Right atrium auricular region (tissue), 2 donors: ENCODE measurements around the gene MDFI. TPM values are rescaled to one million over a fixed set of nuclear protein-coding genes. Genes with fewer than 3 reads are reported as not detected.

ENCODE experiments used
- DNase-seq: peaks from one replicate; pipeline ENCODE4 v3.0.0-alpha.2; 2019; ENCODE audit warnings: low spot score
- H3K27ac ChIP-seq, 2 donors: fragments of 200-600 bp; sonication (generic); 1 replicate in 1 of 2; 2 replicates in 1 of 2; pipeline ENCODE4 v1.5.1; 2016 to 2019
- H3K27me3 ChIP-seq, 2 donors: fragments of 200-600 bp; sonication (generic); one replicate each; pipeline versions ENCODE4 v1.5.1 to v1.6.0; 2017 to 2019
- H3K36me3 ChIP-seq: fragments of 200-600 bp; sonication (generic); one replicate; pipeline ENCODE4 v1.5.1; 2016
- H3K4me1 ChIP-seq, 2 donors: fragments of 200-600 bp; sonication (generic); one replicate each; pipeline versions ENCODE4 v1.5.1 to v1.6.0; 2017 to 2019
- H3K4me3 ChIP-seq, 2 donors: fragments of 200-600 bp; sonication (generic); 1 replicate in 1 of 2; 2 replicates in 1 of 2; pipeline ENCODE4 v1.5.1; 2017 to 2019; ENCODE audit warnings: mild to moderate bottlenecking in 1 of 2, moderate library complexity in 1 of 2
- H3K9me3 ChIP-seq, 2 donors: fragments of 200-600 bp; sonication (generic); one replicate each; pipeline ENCODE4 v1.5.1; 2019
- total RNA-seq, 2 donors: library from RNA; depleted of rRNA; stranded (reverse); fragments of >200 nt; gene quantifications; one replicate each; pipeline ENCODE4 v1.1.0, GENCODE V29; 2016
- TF ChIP-seq, protein P1 (sequence below), 2 donors: fragments of 200-600 bp; sonication (generic); IDR thresholded peaks; one replicate each; pipeline ENCODE4 v1.5.1; 2019; ENCODE audit warnings: antibody characterized with exemption in 2 of 2

The MDFI gene
- total RNA-seq, 2 donors from 2014 or later: 1.5 to 12.3 TPM

DNA sequence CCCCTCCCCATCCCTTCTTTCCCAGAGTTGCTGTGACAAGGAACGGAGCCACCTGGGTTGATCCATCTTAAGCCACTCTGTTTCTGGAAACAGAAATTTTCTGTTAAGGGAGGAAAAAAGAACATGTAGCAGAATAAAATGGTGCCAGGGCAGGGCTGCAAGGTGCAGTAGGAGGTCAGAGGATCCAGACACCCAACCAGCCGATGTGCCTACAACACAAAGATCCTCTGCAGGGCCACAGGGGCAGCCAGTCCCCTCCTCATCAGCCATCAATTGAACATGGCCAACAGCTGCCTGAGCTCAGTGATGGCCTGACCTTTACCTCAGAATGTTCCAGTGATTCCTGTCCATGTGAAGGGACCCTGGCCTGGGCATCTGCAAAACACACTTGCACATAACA, 11.9 kb downstream of the MDFI start:
- no peaks in the 10 kb centered on the region for H3K9me3 ChIP-seq
- DNase-seq: no peak
- TF ChIP-seq, protein P1, sequence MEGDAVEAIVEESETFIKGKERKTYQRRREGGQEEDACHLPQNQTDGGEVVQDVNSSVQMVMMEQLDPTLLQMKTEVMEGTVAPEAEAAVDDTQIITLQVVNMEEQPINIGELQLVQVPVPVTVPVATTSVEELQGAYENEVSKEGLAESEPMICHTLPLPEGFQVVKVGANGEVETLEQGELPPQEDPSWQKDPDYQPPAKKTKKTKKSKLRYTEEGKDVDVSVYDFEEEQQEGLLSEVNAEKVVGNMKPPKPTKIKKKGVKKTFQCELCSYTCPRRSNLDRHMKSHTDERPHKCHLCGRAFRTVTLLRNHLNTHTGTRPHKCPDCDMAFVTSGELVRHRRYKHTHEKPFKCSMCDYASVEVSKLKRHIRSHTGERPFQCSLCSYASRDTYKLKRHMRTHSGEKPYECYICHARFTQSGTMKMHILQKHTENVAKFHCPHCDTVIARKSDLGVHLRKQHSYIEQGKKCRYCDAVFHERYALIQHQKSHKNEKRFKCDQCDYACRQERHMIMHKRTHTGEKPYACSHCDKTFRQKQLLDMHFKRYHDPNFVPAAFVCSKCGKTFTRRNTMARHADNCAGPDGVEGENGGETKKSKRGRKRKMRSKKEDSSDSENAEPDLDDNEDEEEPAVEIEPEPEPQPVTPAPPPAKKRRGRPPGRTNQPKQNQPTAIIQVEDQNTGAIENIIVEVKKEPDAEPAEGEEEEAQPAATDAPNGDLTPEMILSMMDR (IDR thresholded peaks at IDR 0.05): no peak

DNA sequence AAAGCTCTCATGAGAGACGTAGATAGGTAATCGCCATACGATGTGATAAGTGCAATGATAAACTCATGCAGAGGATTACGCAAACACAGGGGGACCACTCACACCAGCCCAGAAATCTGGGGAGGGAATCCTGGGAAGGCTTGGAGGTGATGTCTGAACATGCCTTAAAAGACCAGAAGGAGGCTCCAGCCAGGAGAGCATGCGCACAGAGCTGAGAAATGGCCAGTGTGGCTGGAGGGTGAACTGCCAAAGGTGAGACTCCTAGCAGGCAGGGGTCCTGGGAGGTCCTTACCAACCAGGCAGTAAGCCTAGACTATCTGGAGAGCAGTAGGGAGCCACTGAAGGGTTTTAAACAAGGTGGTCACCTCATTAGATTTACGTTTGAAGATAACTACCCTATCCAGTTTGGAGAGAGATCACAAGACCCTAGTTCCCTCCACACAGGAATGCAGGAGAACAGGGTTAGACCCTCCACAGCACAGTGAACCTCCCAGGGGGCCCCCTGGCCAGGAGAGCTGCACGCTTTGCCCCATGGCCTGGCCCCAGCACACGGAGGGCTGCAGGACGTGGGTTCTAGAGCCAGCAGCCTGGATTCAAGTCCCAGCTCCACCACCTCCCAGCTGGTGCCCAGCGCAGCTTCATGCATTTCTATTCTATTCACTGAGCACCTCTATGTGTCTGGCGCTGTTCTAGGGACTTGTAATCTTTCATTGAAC, 13.1 kb downstream of the MDFI start:
- H3K4me3 ChIP-seq: no peak overlapping the region

More for the DNA sequence above, 11.9 kb downstream of the MDFI start:
- no peaks in the 10 kb centered on the region for H3K4me1 ChIP-seq
- H3K4me3 ChIP-seq: no peak overlapping the region
- H3K36me3 ChIP-seq: no peaks in the 10 kb centered on the region
- H3K27me3 ChIP-seq: no peaks in the 10 kb centered on the region
- no peak overlapping the region for H3K27ac ChIP-seq

DNA sequence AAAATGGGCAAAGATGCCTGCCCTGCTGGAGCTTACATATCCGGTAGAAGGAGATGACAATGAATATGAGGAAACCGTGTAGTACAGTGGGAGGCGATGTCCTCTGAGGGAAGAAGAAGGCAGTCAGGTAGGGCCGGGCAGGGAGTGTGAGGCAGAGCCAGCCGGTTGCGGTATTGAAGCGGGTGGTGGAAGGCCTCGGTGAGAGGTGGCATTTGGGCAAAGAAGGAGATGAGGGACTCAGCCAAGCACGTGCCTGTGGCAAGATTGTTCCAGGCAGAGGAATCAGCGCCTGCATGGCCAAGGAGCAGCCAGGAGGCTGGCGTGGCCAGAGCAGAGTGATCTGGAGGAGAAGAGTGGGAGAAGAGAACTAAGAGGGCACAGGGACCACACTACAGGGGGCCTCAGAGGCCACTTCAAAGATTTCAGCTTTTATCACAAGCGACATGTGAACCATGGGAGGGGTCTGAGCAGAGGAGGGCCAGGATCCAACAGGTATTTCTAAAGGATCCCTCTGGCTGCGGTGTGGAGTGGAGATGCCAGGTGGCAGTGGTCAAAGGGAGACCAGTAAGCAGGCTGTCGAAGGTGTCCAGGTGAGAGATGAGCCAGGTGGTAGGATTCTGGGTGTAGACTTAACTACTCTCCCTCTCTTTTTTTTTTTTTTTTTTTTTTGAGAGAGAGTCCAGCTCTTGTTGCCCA, 13.8 kb downstream of the MDFI start:
- Histone ChIP-seq H3K9me3 (no peaks in the 10 kb centered on the region), H3K4me3 (no peak overlapping the region), H3K27ac (no peak overlapping the region), H3K36me3 (no peaks in the 10 kb centered on the region), H3K4me1 (peaks cover 0 to 7% of the 10 kb centered on the region in 2 donors), H3K27me3 (no peaks in the 10 kb centered on the region)
- TF ChIP-seq, protein P1 (IDR thresholded peaks at IDR 0.05): no peak
- no peak for DNase-seq

More for the DNA sequence above, 13.1 kb downstream of the MDFI start:
- H3K27me3 ChIP-seq: no peaks in the 10 kb centered on the region
- H3K4me1 ChIP-seq: peaks cover 0 to 3% of the 10 kb centered on the region in 2 donors
- no peak for DNase-seq
- TF ChIP-seq, protein P1 (IDR thresholded peaks at IDR 0.05): no peak
- H3K36me3 ChIP-seq: no peaks in the 10 kb centered on the region
- no peak overlapping the region for H3K27ac ChIP-seq
- no peaks in the 10 kb centered on the region for H3K9me3 ChIP-seq

DNA sequence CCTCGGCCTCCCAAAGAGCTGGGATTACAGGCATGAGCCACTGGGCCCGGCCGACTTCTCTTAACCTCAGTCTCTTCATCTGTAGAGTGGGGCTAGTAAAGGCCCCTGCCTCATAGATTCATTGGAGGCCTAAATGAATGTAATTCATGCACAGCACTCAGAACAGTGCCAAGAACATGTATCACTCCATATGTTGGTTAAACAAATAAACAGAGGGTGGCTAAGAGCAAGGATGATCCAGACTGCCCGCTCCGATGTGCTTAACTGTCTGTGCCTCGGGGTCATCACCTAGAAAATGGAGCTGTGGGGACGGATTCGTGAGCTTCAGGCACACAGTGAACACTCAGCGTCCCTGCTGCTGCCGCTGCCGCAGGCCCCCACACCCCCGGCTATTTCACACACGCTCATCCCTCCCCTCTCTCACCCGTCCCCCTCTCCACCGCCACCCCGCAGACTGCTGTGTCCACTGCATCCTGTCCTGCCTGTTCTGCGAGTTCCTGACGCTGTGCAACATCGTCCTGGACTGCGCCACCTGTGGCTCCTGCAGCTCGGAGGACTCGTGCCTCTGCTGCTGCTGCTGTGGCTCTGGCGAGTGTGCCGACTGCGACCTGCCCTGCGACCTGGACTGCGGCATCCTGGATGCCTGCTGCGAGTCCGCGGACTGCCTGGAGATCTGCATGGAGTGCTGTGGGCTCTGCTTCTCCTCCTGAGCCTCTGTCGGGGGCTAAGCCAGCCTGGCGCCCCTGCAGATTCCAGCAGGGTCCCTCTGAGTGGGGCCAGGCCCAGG, 14.8 kb downstream of the MDFI start:
- H3K27me3 ChIP-seq: no peaks in the 10 kb centered on the region
- no peaks in the 10 kb centered on the region for H3K36me3 ChIP-seq
- no peak overlapping the region for H3K4me3 ChIP-seq
- TF ChIP-seq, protein P1 (IDR thresholded peaks at IDR 0.05): no peak
- H3K4me1 ChIP-seq: peaks cover 0 to 7% of the 10 kb centered on the region in 2 donors
- H3K27ac ChIP-seq: no peak overlapping the region
- no peak for DNase-seq
- H3K9me3 ChIP-seq: no peaks in the 10 kb centered on the region

DNA sequence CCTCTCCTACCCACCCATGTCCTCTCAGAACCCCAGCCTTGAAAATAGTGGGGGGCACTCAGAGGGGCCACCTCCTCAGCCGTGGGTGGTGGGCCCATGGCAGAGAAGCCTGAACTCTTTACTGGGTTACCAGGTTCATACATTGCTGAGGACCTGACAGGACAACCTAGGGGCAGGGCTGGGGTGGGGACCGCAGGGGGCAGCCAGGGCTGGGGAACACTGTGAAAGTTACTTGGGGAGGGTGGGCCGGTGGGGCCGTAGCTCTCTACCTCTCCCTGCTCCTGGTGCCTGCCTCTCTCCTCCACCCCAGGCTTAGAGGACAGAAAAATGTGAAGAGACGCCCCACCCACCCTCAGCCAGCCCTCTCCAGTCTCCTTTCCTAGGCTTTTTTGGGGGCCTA, 15.4 kb downstream of the MDFI start:
- DNase-seq: no peak
- Histone ChIP-seq H3K9me3 (no peaks in the 10 kb centered on the region), H3K4me1 (peaks cover 0 to 7% of the 10 kb centered on the region in 2 donors), H3K4me3 (no peak overlapping the region), H3K27ac (no peak overlapping the region), H3K27me3 (no peaks in the 10 kb centered on the region), H3K36me3 (no peaks in the 10 kb centered on the region)
- TF ChIP-seq, protein P1 (IDR thresholded peaks at IDR 0.05): no peak
